HEK293 (cell line): Measurements from ENCODE around the gene MYOM1.

Experiments
- CTCF ChIA-PET: fragments of 350-600 bp; formaldehyde crosslinking; extraction: SDS; loops from one replicate; lab custom pipeline; 2021; ENCODE audit warnings: antibody characterized with exemption; lab: Yijun Ruan, JAX
- POLR2A ChIA-PET: fragments of 300-600 bp; formaldehyde crosslinking; extraction: SDS; loops from one replicate; lab custom pipeline; 2020; ENCODE audit warnings: antibody characterized with exemption, inconsistent platforms; lab: Yijun Ruan, JAX
- H3K27ac ChIP-seq: fragments of 200-500 bp; sonication (Bioruptor generic); 2 replicates; pipeline ENCODE4 v1.5.1; 2014; ENCODE audit warnings: low read depth, low read length, control low read depth, inconsistent platforms; ENCODE audit errors: extremely low read depth
- H3K36me3 ChIP-seq, 2 experiments: fragments of 200-500 bp in 1 of 2; sonication (Bioruptor generic) in 1 of 2; 1 replicate in 1 of 2; 2 replicates in 1 of 2; pipeline ENCODE4 v1.5.1; 2014 to 2017; ENCODE audit warnings: inconsistent platforms in 2 of 2, low read length in 2 of 2; ENCODE audit not compliant: control insufficient read depth in 2 of 2, insufficient read depth in 1 of 2
- H3K4me1 ChIP-seq: fragments of 200-500 bp; sonication (Bioruptor generic); 2 replicates; pipeline ENCODE4 v1.5.1; 2014; ENCODE audit warnings: mild to moderate bottlenecking, low read length, inconsistent platforms; ENCODE audit not compliant: control insufficient read depth, insufficient read depth
- H3K4me3 ChIP-seq: 2 replicates; pipeline ENCODE4 v1.5.1; 2011; ENCODE audit warnings: low read depth, mild to moderate bottlenecking, control low read depth, low read length, moderate library complexity
- H3K9me3 ChIP-seq: fragments of 200-500 bp; sonication (Bioruptor generic); 2 replicates; pipeline ENCODE4 v1.5.1; 2014; ENCODE audit warnings: low read depth, low read length, inconsistent platforms; ENCODE audit not compliant: control insufficient read depth, insufficient read depth
- BCL11A ChIP-seq: fragments of 450-650 bp; formaldehyde crosslinking; IDR thresholded peaks from 2 replicates; pipeline ENCODE4 v1.5.1; 2016; ENCODE audit warnings: low read depth, missing biosample characterization, missing genetic modification characterization
- EGR2 ChIP-seq: fragments of 450-650 bp; formaldehyde crosslinking; IDR thresholded peaks from 2 replicates; pipeline ENCODE4 v1.5.1; 2016; ENCODE audit warnings: low read depth, missing biosample characterization, missing genetic modification characterization
- ELK4 ChIP-seq: IDR thresholded peaks from 2 replicates; pipeline ENCODE4 v1.6.1; 2011; ENCODE audit warnings: mild to moderate bottlenecking, low read depth, low read length, borderline replicate concordance
- MZF1 ChIP-seq: fragments of 450-650 bp; formaldehyde crosslinking; IDR thresholded peaks from 2 replicates; pipeline ENCODE4 v1.5.1; 2017; ENCODE audit warnings: missing biosample characterization, missing genetic modification characterization, borderline replicate concordance
- PATZ1 ChIP-seq: fragments of 450-650 bp; formaldehyde crosslinking; IDR thresholded peaks from 2 replicates; pipeline ENCODE4 v1.5.1; 2016; ENCODE audit warnings: missing biosample characterization, missing genetic modification characterization
- SALL2 ChIP-seq: fragments of 450-650 bp; formaldehyde crosslinking; IDR thresholded peaks from 2 replicates; pipeline ENCODE4 v1.5.0; 2017; ENCODE audit warnings: missing biosample characterization, mild to moderate bottlenecking, missing genetic modification characterization, borderline replicate concordance
- YY1 ChIP-seq: fragments of 450-650 bp; formaldehyde crosslinking; IDR thresholded peaks from 2 replicates; pipeline ENCODE4 v1.5.1; 2018; ENCODE audit warnings: missing biosample characterization, missing genetic modification characterization
- ZBTB11 ChIP-seq: fragments of 450-650 bp; formaldehyde crosslinking; conservative IDR thresholded peaks from 2 replicates; pipeline ENCODE4 v1.5.1; 2016; ENCODE audit warnings: low read depth, missing biosample characterization, missing genetic modification characterization
- ZFHX2 ChIP-seq: fragments of 450-650 bp; formaldehyde crosslinking; conservative IDR thresholded peaks from 2 replicates; pipeline ENCODE4 v1.5.1; 2016; ENCODE audit warnings: missing biosample characterization, missing genetic modification characterization
- ZNF132 ChIP-seq: fragments of 450-650 bp; formaldehyde crosslinking; IDR thresholded peaks from 2 replicates; pipeline ENCODE4 v1.5.1; 2017; ENCODE audit warnings: missing biosample characterization, missing genetic modification characterization, borderline replicate concordance
- ZNF146 ChIP-seq: fragments of 450-650 bp; formaldehyde crosslinking; IDR thresholded peaks from 2 replicates; pipeline ENCODE4 v1.5.1; 2016; ENCODE audit warnings: missing biosample characterization, missing genetic modification characterization
- ZNF211 ChIP-seq: fragments of 450-650 bp; formaldehyde crosslinking; IDR thresholded peaks from 2 replicates; pipeline ENCODE4 v1.5.1; 2016; ENCODE audit warnings: low read depth, missing biosample characterization, missing genetic modification characterization
- ZNF248 ChIP-seq: fragments of 450-650 bp; formaldehyde crosslinking; IDR thresholded peaks from 2 replicates; pipeline ENCODE4 v1.5.1; 2017; ENCODE audit warnings: missing biosample characterization, missing genetic modification characterization
- ZNF488 ChIP-seq: fragments of 450-650 bp; formaldehyde crosslinking; IDR thresholded peaks from 2 replicates; pipeline ENCODE4 v1.5.1; 2016; ENCODE audit warnings: missing biosample characterization, missing genetic modification characterization
- ZNF549 ChIP-seq: fragments of 450-650 bp; IDR thresholded peaks from 2 replicates; pipeline ENCODE4 v1.5.1; 2018; ENCODE audit warnings: missing biosample characterization, missing genetic modification characterization, mild to moderate bottlenecking, inconsistent platforms, moderate library complexity
- ZNF600 ChIP-seq: fragments of 450-650 bp; formaldehyde crosslinking; IDR thresholded peaks from 2 replicates; pipeline ENCODE4 v1.5.1; 2016; ENCODE audit warnings: missing biosample characterization, missing genetic modification characterization
- ZNF660 ChIP-seq: fragments of 450-650 bp; IDR thresholded peaks from 2 replicates; pipeline ENCODE4 v1.5.1; 2018; ENCODE audit warnings: missing biosample characterization, mild to moderate bottlenecking, missing genetic modification characterization
- ZNF677 ChIP-seq: fragments of 450-650 bp; IDR thresholded peaks from 2 replicates; pipeline ENCODE4 v1.5.0; 2018; ENCODE audit warnings: missing biosample characterization, mild to moderate bottlenecking, missing genetic modification characterization, moderate library complexity
- ZNF792 ChIP-seq: fragments of 450-650 bp; formaldehyde crosslinking; IDR thresholded peaks from 2 replicates; pipeline ENCODE4 v1.5.1; 2016; ENCODE audit warnings: missing biosample characterization, missing genetic modification characterization
- ZNF837 ChIP-seq: fragments of 450-650 bp; formaldehyde crosslinking; IDR thresholded peaks from 2 replicates; pipeline ENCODE4 v1.5.1; 2016; ENCODE audit warnings: missing biosample characterization, missing genetic modification characterization
- ZSCAN18 ChIP-seq: fragments of 450-650 bp; formaldehyde crosslinking; IDR thresholded peaks from 2 replicates; pipeline ENCODE4 v1.5.1; 2016; ENCODE audit warnings: missing biosample characterization, missing genetic modification characterization

MYOM1 gene

GRCh38 chr18:3235846-3236245 is 16.1 kb upstream of the MYOM1 start (continued):
- TF ChIP-seq ZNF146 (tag by site-specific recombination), result no peak

GRCh38 chr18:3234457-3234856 is 14.7 kb upstream of the MYOM1 start:
- no peaks in the 10 kb centered on the region for H3K36me3 ChIP-seq
- TF ChIP-seq EGR2 (tag by site-specific recombination) (0 out of 2 replicates have a peak, but pooled peaks have one; percentile 38), ZNF660 (no peak), ZSCAN18 (tag by site-specific recombination) (no peak), ZNF792 (tag by site-specific recombination) (no peak), ZNF488 (tag by site-specific recombination) (no peak), ZFHX2 (peak; percentile 48; the same call in 1 of the 2 replicates), BCL11A (tag by site-specific recombination) (no peak), MZF1 (tag by site-specific recombination) (no peak), ZNF677 (tag by site-specific recombination) (no peak), PATZ1 (tag by site-specific recombination) (no peak), ZBTB11 (tag by site-specific recombination) (no peak), ZNF549 (tag by site-specific recombination) (no peak)
- H3K4me1 ChIP-seq, result no peaks in the 10 kb centered on the region
- CTCF ChIA-PET, result interaction anchor here (0.9 to 1.4 kb wide), 3 partner anchors 11 to 265 kb away, joined by 3 to 6 read pairs (median 5); no protein-coding TSS in a partner anchor
- POLR2A ChIA-PET, result interaction anchor here (1.5 kb wide), 1 partner anchor 13 kb away, joined by 3 read pairs; the partner anchor contains the start of gene MYL12A
- H3K9me3 ChIP-seq, result no peaks in the 10 kb centered on the region
- H3K27ac ChIP-seq, result no peak overlapping the region
- no peak overlapping the region for H3K4me3 ChIP-seq

- Histone ChIP-seq H3K4me1 (no peaks in the 10 kb centered on the region), H3K27ac (no peak overlapping the region), H3K4me3 (no peak overlapping the region), H3K9me3 (no peaks in the 10 kb centered on the region), H3K36me3 (no peaks in the 10 kb centered on the region)
- ChIA-PET POLR2A (interaction anchor here (0.7 to 1.5 kb wide), 2 partner anchors 14 to 15 kb away, joined by 3 read pairs; partner anchors contain the start of gene MYL12A), CTCF (interaction anchor here (0.6 to 1.4 kb wide), 3 partner anchors 13 to 265 kb away, joined by 3 to 6 read pairs (median 5); no protein-coding TSS in a partner anchor)
- TF ChIP-seq ZNF211, result no peak
- TF ChIP-seq YY1 (tag by site-specific recombination), result no peak
- no peak for TF ChIP-seq ZNF132 (tag by site-specific recombination)
- no peak for TF ChIP-seq ZNF248
- TF ChIP-seq ZNF837, result no peak
- TF ChIP-seq SALL2 (tag by site-specific recombination), result no peak
- no peak for TF ChIP-seq ZNF600 (tag by site-specific recombination)
- no peak for TF ChIP-seq ELK4
Measured at GRCh38 chr18:3233433-3234168, 13.8 kb upstream of the MYOM1 start.
